Lung (tissue), 12 donors: ENCODE measurements around the gene HEMK1. TPM values are rescaled to one million over a fixed set of nuclear protein-coding genes. Genes with fewer than 3 reads are reported as not detected.

Source experiments
- ATAC-seq: fragments of 200-7000 bp; cut with Tn5 transposase; one replicate; pipeline ENCODE4 v1.9.1; 2020; ENCODE audit warnings: moderate number of reproducible peaks; ENCODE audit not compliant: insufficient read depth, low FRiP score
- DNase-seq, 3 donors: peaks; one replicate each; pipeline ENCODE4 v3.0.0-alpha.2; 2013 to 2017
- H3K27ac ChIP-seq, 2 donors: one replicate each; pipeline ENCODE4 v1.5.1; 2013; ENCODE audit warnings: mild to moderate bottlenecking in 2 of 2, moderate library complexity in 2 of 2, control low read depth in 1 of 2, inconsistent platforms in 1 of 2, low read depth in 1 of 2, low read length in 1 of 2
- H3K27me3 ChIP-seq, 3 donors: one replicate each; pipeline ENCODE4 v1.5.1; 2013; ENCODE audit warnings: low read length in 2 of 3; ENCODE audit not compliant: control insufficient read depth in 3 of 3, insufficient read depth in 3 of 3
- H3K36me3 ChIP-seq, 4 donors: one replicate each; pipeline ENCODE4 v1.5.1; 2013; ENCODE audit warnings: low read length in 4 of 4, mild to moderate bottlenecking in 1 of 4, moderate library complexity in 1 of 4; ENCODE audit not compliant: control insufficient read depth in 4 of 4, insufficient read depth in 4 of 4
- H3K4me1 ChIP-seq, 5 donors: one replicate each; pipeline ENCODE4 v1.5.1; 2013; ENCODE audit warnings: low read length in 5 of 5, mild to moderate bottlenecking in 2 of 5, moderate library complexity in 1 of 5; ENCODE audit not compliant: control insufficient read depth in 5 of 5, insufficient read depth in 5 of 5
- H3K4me3 ChIP-seq: one replicate; pipeline ENCODE4 v1.5.1; 2013; ENCODE audit warnings: mild to moderate bottlenecking, control low read depth, moderate library complexity
- H3K9ac ChIP-seq, 2 donors: one replicate each; pipeline ENCODE4 v1.5.1; 2013; ENCODE audit warnings: low read length in 2 of 2, control low read depth in 1 of 2; ENCODE audit not compliant: insufficient read depth in 1 of 2
- H3K9me3 ChIP-seq, 4 donors: one replicate each; pipeline ENCODE4 v1.5.1; 2013; ENCODE audit warnings: low read length in 3 of 4, mild to moderate bottlenecking in 1 of 4, moderate library complexity in 1 of 4; ENCODE audit not compliant: control insufficient read depth in 4 of 4, insufficient read depth in 3 of 4
- CTCF ChIP-seq: IDR thresholded peaks from 2 replicates; pipeline ENCODE4 v1.5.1; 2012; ENCODE audit warnings: mild to moderate bottlenecking; ENCODE audit errors: control extremely low read depth, extremely low read depth
- WGBS, 2 donors: extraction: QIAGEN DNeasy Blood & Tissue Kit; methylation state at CpG; one replicate each; pipeline ENCODE4 v1.1.7; 2013; 5-methylcytosine and 5-hydroxymethylcytosine counted together
- polyA plus RNA-seq, 2 donors: library from polyadenylated mRNA; stranded (reverse); fragments of 200-250 nt; gene quantifications; one replicate each; pipeline ENCODE4 v1.2.1, GENCODE V29; 2013
- total RNA-seq, 2 donors: library from RNA; depleted of rRNA in 1 of 2; stranded (reverse); fragments of >200 nt in 1 of 2; gene quantifications; one replicate each; pipeline ENCODE4 v1.2.1, GENCODE V29; 2014 to 2021
- donor health status: control.
- donor health status: control.
- donor health status: Bipolar disorder and iron deficiency.
- donor health status: healthy.
- donor health status: DM: yes; HTN: yes; CAD: no.

The HEMK1 gene
- total and polyA plus RNA-seq, 4 donors = 16.0 to 28.0 (median 18.7) TPM

- H3K9me3 ChIP-seq = no peaks in the 10 kb centered on the region
- WGBS, 2 donors = 89 to 96% methylated on average over 2 of the region's 2 CpGs
- H3K9ac ChIP-seq = no peak overlapping the region
- H3K27me3 ChIP-seq = no peaks in the 10 kb centered on the region
- H3K4me1 ChIP-seq = peaks cover 0 to 24% (median 10%) of the 10 kb centered on the region in 5 donors
- H3K4me3 ChIP-seq = no peak overlapping the region
- H3K36me3 ChIP-seq = peaks cover 3 to 77% (median 12%) of the 10 kb centered on the region in 4 donors
- ATAC-seq (no peak), DNase-seq (no peak)
- H3K27ac ChIP-seq = peak overlapping the region in 1 of 2 donors; percentile 54
- no peak for TF ChIP-seq CTCF
Measured at GRCh38 chr3:50645378-50645777, 76.1 kb downstream of the HEMK1 start.

Other genes with a start within 250 kb of the HEMK1 start
- gene HYAL2, start 246.8 kb upstream of the HEMK1 start, total RNA-seq = 100 to 1,000 TPM in 1 of 2 donors, 10 to 100 TPM in 1; 94.3 to 218 TPM
- gene HYAL2, start 246.8 kb upstream of the HEMK1 start, polyA plus RNA-seq = 100 to 1,000 TPM; 193 to 208 TPM
- gene TUSC2, start 241.3 kb upstream of the HEMK1 start, total RNA-seq = 10 to 100 TPM; 11.1 to 33.4 TPM
- gene TUSC2, start 241.3 kb upstream of the HEMK1 start, polyA plus RNA-seq = 10 to 100 TPM; 27.6 to 54.5 TPM
- gene RASSF1, start 228.7 kb upstream of the HEMK1 start, total RNA-seq = 10 to 100 TPM; 36.3 to 46.0 TPM
- 10 to 100 TPM; 38.0 to 59.0 TPM for gene RASSF1, start 228.7 kb upstream of the HEMK1 start, polyA plus RNA-seq
- 100 to 1,000 TPM in 1 of 2 donors, 10 to 100 TPM in 1; 70.8 to 117 TPM for gene ZMYND10, start 223.8 kb upstream of the HEMK1 start, total RNA-seq
- 10 to 100 TPM; 31.4 to 54.1 TPM for gene ZMYND10, start 223.8 kb upstream of the HEMK1 start, polyA plus RNA-seq
- gene NPRL2, start 218.7 kb upstream of the HEMK1 start, total RNA-seq = 10 to 100 TPM; 12.7 to 17.0 TPM
- gene NPRL2, start 218.7 kb upstream of the HEMK1 start, polyA plus RNA-seq = 10 to 100 TPM; 17.4 to 21.9 TPM
- gene CYB561D2, start 218.7 kb upstream of the HEMK1 start, total RNA-seq = 10 to 100 TPM; 18.2 to 33.9 TPM
- 10 to 100 TPM; 21.4 to 50.8 TPM for gene CYB561D2, start 218.7 kb upstream of the HEMK1 start, polyA plus RNA-seq
- gene TMEM115, start 210.0 kb upstream of the HEMK1 start, total RNA-seq = 10 to 100 TPM; 29.0 to 38.8 TPM
- 10 to 100 TPM; 32.9 to 44.8 TPM for gene TMEM115, start 210.0 kb upstream of the HEMK1 start, polyA plus RNA-seq
- gene CACNA2D2, start 65.9 kb upstream of the HEMK1 start, total RNA-seq = 100 to 1,000 TPM in 1 of 2 donors, 10 to 100 TPM in 1; 35.8 to 111 TPM
- 100 to 1,000 TPM in 1 of 2 donors, 10 to 100 TPM in 1; 28.2 to 102 TPM for gene CACNA2D2, start 65.9 kb upstream of the HEMK1 start, polyA plus RNA-seq
- 1 to 10 TPM; 5.7 to 7.0 TPM for gene C3orf18, start 1.8 kb upstream of the HEMK1 start, total RNA-seq
- gene C3orf18, start 1.8 kb upstream of the HEMK1 start, polyA plus RNA-seq = 1 to 10 TPM; 2.7 to 3.2 TPM
- gene CISH, start 42.3 kb downstream of the HEMK1 start, total RNA-seq = 10 to 100 TPM; 42.9 to 50.2 TPM
- 100 to 1,000 TPM in 1 of 2 donors, 10 to 100 TPM in 1; 37.8 to 104 TPM for gene CISH, start 42.3 kb downstream of the HEMK1 start, polyA plus RNA-seq
- gene MAPKAPK3, start 47.6 kb downstream of the HEMK1 start, total RNA-seq = 10 to 100 TPM; 23.6 to 96.1 TPM
- gene MAPKAPK3, start 47.6 kb downstream of the HEMK1 start, polyA plus RNA-seq = 10 to 100 TPM; 50.8 to 92.1 TPM
- gene DOCK3, start 105.4 kb downstream of the HEMK1 start, total RNA-seq = 1 to 10 TPM in 1 of 2 donors, under 1 TPM in 1; 0.25 to 1.4 TPM
- under 1 TPM; 0.06 to 0.43 TPM for gene DOCK3, start 105.4 kb downstream of the HEMK1 start, polyA plus RNA-seq